Suprapubic skin (tissue), 4 donors: Measurements from ENCODE around the gene ADAMTS17. TPM values are rescaled to one million over a fixed set of nuclear protein-coding genes. Genes with fewer than 3 reads are reported as not detected.

ENCODE experiments used
- DNase-seq, 2 donors: peaks; one replicate each; pipeline ENCODE4 v3.0.0-alpha.2; 2019; ENCODE audit warnings: low spot score in 2 of 2
- H3K27ac ChIP-seq: fragments of 200-600 bp; sonication (generic); one replicate; pipeline ENCODE4 v1.5.1; 2019
- H3K27me3 ChIP-seq: fragments of 200-600 bp; sonication (generic); one replicate; pipeline ENCODE4 v1.5.1; 2019
- H3K36me3 ChIP-seq: fragments of 200-600 bp; sonication (generic); one replicate; pipeline ENCODE4 v1.5.1; 2019
- H3K4me1 ChIP-seq: fragments of 200-600 bp; sonication (generic); one replicate; pipeline ENCODE4 v1.5.1; 2019
- H3K4me3 ChIP-seq: fragments of 200-600 bp; sonication (generic); one replicate; pipeline ENCODE4 v1.5.1; 2019; ENCODE audit warnings: mild to moderate bottlenecking
- H3K9me3 ChIP-seq: fragments of 200-600 bp; sonication (generic); one replicate; pipeline ENCODE4 v1.5.1; 2019
- CTCF ChIP-seq, 2 donors: fragments of 200-600 bp in 1 of 2; fragments of 450-650 bp in 1 of 2; sonication (generic) in 1 of 2; IDR thresholded peaks; one replicate each; pipeline ENCODE4 v1.5.1; 2016 to 2019; ENCODE audit warnings: antibody characterized with exemption in 2 of 2, mild to moderate bottlenecking in 1 of 2, moderate library complexity in 1 of 2
- EP300 ChIP-seq: sonication (generic); formaldehyde crosslinking; IDR thresholded peaks from one replicate; pipeline ENCODE4 v1.6.1; 2017; ENCODE audit warnings: antibody characterized with exemption
- POLR2A ChIP-seq, 2 donors: fragments of 450-650 bp; IDR thresholded peaks; one replicate each; pipeline ENCODE4 v1.6.1; 2017; ENCODE audit warnings: antibody characterized with exemption in 2 of 2, mild to moderate bottlenecking in 2 of 2, moderate library complexity in 2 of 2
- POLR2AphosphoS5 ChIP-seq, 3 donors: sonication (generic); formaldehyde crosslinking; IDR thresholded peaks; one replicate each; pipeline ENCODE4 v1.6.1; 2017; ENCODE audit warnings: antibody characterized with exemption in 3 of 3
- WGBS: methylation state at CpG from one replicate; pipeline ENCODE4 v1.1.5; 2018; 5-methylcytosine and 5-hydroxymethylcytosine counted together
- total RNA-seq, 4 donors: library from RNA; depleted of rRNA; stranded (reverse); fragments of >200 nt; gene quantifications; one replicate each; pipeline ENCODE4 v1.1.0, GENCODE V29; 2016

ADAMTS17 gene
- total RNA-seq, 4 donors from 2014 or later = 4.2 to 12.3 (median 6.3) TPM

GRCh38 chr15:99956022-99956775 is 385.6 kb downstream of the ADAMTS17 start:
- DNase-seq = peak in 1 of 2 donors; percentile 66
- H3K27me3 ChIP-seq = peaks cover 19% of the 10 kb centered on the region
- TF ChIP-seq POLR2AphosphoS5 (IDR thresholded peaks at IDR 0.05) (no peak), POLR2A (IDR thresholded peaks at IDR 0.05) (no peak), CTCF (IDR thresholded peaks at IDR 0.05) (no peak), EP300 (no peak)
- H3K9me3 ChIP-seq = no peaks in the 10 kb centered on the region
- no peaks in the 10 kb centered on the region for H3K36me3 ChIP-seq
- H3K4me1 ChIP-seq = peaks cover 26% of the 10 kb centered on the region
- H3K4me3 ChIP-seq = no peak overlapping the region
- H3K27ac ChIP-seq = no peak overlapping the region
- WGBS = 68% methylated on average over 11 of the region's 11 CpGs

GRCh38 chr15:99955532-99955931 is 386.2 kb downstream of the ADAMTS17 start:
- WGBS = 91% methylated on average over 6 of the region's 6 CpGs
- TF ChIP-seq CTCF (IDR thresholded peaks at IDR 0.05) (no peak), EP300 (no peak)
- peak; percentile 17 to 57 for DNase-seq
- Histone ChIP-seq H3K4me3 (no peak overlapping the region), H3K27ac (no peak overlapping the region), H3K27me3 (peaks cover 19% of the 10 kb centered on the region), H3K9me3 (no peaks in the 10 kb centered on the region), H3K36me3 (no peaks in the 10 kb centered on the region), H3K4me1 (peaks cover 26% of the 10 kb centered on the region)

GRCh38 chr15:99955181-99955525 is 386.6 kb downstream of the ADAMTS17 start:
- peak; percentile 33 to 53 for DNase-seq
- Histone ChIP-seq H3K9me3 (no peaks in the 10 kb centered on the region), H3K4me1 (peaks cover 26% of the 10 kb centered on the region), H3K36me3 (no peaks in the 10 kb centered on the region), H3K27ac (no peak overlapping the region), H3K4me3 (no peak overlapping the region), H3K27me3 (peaks cover 18% of the 10 kb centered on the region)
- TF ChIP-seq POLR2AphosphoS5 (IDR thresholded peaks at IDR 0.05) (no peak), POLR2A (IDR thresholded peaks at IDR 0.05) (no peak), CTCF (IDR thresholded peaks at IDR 0.05) (no peak), EP300 (no peak)
- WGBS = 100% methylated on average over 1 of the region's 1 CpG

GRCh38 chr15:99954361-99955180 is 387.2 kb downstream of the ADAMTS17 start:
- Histone ChIP-seq H3K9me3 (no peaks in the 10 kb centered on the region), H3K27ac (peak overlapping the region; percentile 18), H3K36me3 (no peaks in the 10 kb centered on the region), H3K4me3 (no peak overlapping the region), H3K4me1 (peaks cover 26% of the 10 kb centered on the region), H3K27me3 (peaks cover 13% of the 10 kb centered on the region)
- DNase-seq = peak; percentile 53 to 63
- no peak for TF ChIP-seq POLR2AphosphoS5 (IDR thresholded peaks at IDR 0.05)
- no peak for TF ChIP-seq POLR2A (IDR thresholded peaks at IDR 0.05)
- TF ChIP-seq CTCF (IDR thresholded peaks at IDR 0.05) = no peak
- no peak for TF ChIP-seq EP300
- 59% methylated on average over 11 of the region's 11 CpGs for WGBS

GRCh38 chr15:99953886-99954285 is 387.9 kb downstream of the ADAMTS17 start:
- H3K9me3 ChIP-seq = no peaks in the 10 kb centered on the region
- peak overlapping the region; percentile 18 for H3K27ac ChIP-seq
- WGBS = 73% methylated on average over 7 of the region's 7 CpGs
- TF ChIP-seq EP300 (no peak), POLR2AphosphoS5 (IDR thresholded peaks at IDR 0.05) (no peak), CTCF (IDR thresholded peaks at IDR 0.05) (no peak), POLR2A (IDR thresholded peaks at IDR 0.05) (no peak)
- H3K27me3 ChIP-seq = peaks cover 11% of the 10 kb centered on the region
- DNase-seq = peak; percentile 17 to 26
- H3K4me3 ChIP-seq = no peak overlapping the region
- peaks cover 26% of the 10 kb centered on the region for H3K4me1 ChIP-seq
- no peaks in the 10 kb centered on the region for H3K36me3 ChIP-seq
